Astrocyte of the cerebellum (primary cell): ENCODE results near the gene CHKA.

ENCODE experiments used
- DNase-seq: peaks from one replicate; pipeline ENCODE4 v3.0.0-alpha.2; 2011; ENCODE audit warnings: low read depth
- H3K4me3 ChIP-seq: 2 replicates; pipeline ENCODE4 v1.5.1; 2011; ENCODE audit warnings: mild to moderate bottlenecking, low read depth, low read length, moderate library complexity
- in situ Hi-C: cut with HindIII; loops from 2 replicates; pipeline ENCODE4 v1.10.0; 2017; ENCODE audit warnings: low sequenced_read_pairs
- TF ChIP-seq, protein P1 (sequence below): IDR thresholded peaks from 2 replicates; pipeline ENCODE4 v1.5.1; 2012; ENCODE audit warnings: low read length, low read depth, moderate library complexity, mild to moderate bottlenecking; ENCODE audit errors: missing control alignments

Gene CHKA

DNA sequence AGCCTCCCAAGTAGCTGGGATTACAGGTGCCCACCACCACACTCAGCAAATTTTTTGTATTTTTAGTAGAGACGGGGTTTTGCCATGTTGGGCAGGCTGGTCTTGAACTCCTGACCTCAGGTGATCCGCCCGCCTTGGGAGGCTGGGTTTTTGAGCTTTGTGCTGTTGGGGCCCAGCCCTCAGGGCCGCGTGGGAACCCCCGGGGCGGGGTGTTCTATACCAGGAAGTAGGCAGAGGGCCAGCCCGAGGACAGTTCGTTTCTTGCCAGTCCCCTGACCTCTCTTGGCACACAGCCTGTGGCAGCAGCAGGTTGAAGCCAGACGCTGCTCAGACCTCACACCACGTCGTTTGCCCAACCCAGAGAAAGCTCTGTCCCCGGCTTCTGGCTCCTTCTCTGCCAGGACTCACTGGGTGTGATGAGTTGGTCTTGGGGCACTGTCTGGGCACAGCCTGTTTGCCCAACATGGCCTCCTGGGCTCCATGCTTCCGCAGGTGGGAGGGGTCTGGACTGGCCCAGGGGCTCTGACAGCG is 24.9 kb upstream of the CHKA start:
- TF ChIP-seq, protein P1, sequence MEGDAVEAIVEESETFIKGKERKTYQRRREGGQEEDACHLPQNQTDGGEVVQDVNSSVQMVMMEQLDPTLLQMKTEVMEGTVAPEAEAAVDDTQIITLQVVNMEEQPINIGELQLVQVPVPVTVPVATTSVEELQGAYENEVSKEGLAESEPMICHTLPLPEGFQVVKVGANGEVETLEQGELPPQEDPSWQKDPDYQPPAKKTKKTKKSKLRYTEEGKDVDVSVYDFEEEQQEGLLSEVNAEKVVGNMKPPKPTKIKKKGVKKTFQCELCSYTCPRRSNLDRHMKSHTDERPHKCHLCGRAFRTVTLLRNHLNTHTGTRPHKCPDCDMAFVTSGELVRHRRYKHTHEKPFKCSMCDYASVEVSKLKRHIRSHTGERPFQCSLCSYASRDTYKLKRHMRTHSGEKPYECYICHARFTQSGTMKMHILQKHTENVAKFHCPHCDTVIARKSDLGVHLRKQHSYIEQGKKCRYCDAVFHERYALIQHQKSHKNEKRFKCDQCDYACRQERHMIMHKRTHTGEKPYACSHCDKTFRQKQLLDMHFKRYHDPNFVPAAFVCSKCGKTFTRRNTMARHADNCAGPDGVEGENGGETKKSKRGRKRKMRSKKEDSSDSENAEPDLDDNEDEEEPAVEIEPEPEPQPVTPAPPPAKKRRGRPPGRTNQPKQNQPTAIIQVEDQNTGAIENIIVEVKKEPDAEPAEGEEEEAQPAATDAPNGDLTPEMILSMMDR: no peak
- no peak for DNase-seq
- no peak overlapping the region for H3K4me3 ChIP-seq
- in situ Hi-C loops: no loop called here

DNA sequence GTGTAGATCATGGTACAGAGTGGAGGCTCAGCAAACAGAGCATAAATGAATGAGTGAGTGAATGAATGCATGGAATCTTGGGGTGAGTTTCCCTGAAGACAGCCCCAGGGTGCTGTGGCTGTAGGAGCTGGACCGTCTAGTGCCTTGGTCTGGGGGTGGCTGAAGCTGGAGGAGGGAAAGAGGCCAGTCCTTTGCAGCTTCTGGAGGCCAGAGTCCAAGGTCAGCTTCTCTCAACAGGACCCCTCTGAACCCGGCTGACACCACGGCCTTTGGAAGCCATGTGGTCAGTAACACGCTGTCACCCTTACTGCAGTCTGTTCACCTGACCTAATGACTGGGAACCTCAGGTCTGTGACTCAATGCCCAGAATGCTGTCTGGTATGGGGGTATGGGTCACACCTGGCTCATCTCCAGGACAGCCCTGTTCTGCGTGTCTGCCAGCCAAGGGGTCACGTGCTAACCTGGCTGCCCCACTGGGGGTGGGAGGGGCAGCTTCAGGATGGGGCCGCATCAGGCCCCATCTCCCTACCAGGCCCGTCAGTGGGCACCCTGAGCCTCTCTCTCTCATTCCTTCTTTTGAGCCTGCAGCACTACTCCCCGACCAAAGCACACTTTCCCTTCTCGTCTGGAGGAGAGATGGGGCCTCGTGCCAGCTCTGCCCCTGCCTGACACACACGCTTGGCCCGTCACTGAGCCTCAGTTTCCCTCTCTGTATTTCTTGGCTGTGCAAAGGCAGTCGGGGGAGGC is 24.1 kb upstream of the CHKA start:
- no peak overlapping the region for H3K4me3 ChIP-seq
- no peak for DNase-seq
- in situ Hi-C loops: no loop called here
- TF ChIP-seq, protein P1: no peak

DNA sequence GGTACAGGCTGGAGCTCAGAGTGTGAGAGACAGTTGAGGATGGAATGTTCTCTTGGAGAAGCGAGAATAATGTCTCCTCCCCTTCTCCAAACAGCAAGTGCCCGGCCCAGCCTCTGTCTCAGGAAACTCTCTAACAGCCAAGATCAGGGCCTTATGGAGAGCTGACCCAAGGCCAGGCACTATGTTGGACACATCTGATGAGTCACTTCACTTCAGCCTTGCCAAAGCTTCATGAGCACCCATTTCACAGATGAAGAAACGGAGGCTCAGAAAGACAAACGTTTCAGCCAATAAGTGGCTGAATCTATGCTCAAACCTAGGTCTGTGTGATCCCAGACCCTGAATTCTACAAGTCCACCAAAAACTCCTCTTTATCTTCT is 22.1 kb upstream of the CHKA start:
- H3K4me3 ChIP-seq: no peak overlapping the region
- TF ChIP-seq, protein P1: no peak
- in situ Hi-C loops: no loop called here
- DNase-seq: no peak

DNA sequence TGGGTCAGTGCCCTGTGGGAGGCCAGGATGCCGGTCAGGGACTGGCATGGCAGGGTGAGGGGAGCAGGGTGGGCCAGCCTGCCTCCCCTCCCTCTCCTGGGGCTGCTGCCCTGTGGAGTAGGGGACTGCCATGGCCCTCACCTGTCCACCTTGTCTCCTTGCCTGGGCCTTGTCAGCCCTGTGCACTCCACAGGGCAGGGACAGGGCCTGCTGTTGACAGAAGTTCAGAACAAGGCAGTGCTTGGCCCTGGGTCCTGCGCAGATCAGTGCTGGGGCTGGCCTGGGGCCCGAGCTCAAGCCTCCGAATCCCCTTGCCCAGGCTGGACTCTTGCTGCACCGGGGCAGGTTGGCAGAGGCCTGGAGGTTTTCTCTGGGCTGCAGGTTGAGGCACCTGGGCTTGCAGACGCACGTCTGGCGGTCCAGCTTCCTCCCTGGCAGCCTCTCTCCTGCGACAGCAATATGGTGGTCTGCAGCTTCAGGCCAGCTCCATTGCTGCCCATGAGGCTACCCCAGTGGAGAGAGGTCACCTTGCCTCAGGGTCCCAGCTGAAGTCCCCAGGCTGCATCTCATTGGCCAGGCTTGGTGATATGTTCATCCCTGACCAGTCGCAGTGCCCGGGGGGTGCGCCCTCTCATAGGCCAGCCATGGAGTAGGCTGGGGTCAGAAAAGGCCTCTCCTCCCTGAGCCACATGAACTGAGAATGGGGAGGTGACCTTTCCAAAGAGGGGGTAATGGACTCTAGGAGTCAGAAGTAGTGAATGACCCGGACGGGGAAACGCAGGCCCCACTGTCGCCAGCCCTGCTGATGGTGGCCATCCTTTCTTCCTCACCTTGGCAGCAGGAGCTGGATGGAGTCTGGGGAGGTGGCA is 21.5 kb upstream of the CHKA start:
- H3K4me3 ChIP-seq: no peak overlapping the region
- in situ Hi-C loops: no loop called here
- TF ChIP-seq, protein P1: no peak
- no peak for DNase-seq

DNA sequence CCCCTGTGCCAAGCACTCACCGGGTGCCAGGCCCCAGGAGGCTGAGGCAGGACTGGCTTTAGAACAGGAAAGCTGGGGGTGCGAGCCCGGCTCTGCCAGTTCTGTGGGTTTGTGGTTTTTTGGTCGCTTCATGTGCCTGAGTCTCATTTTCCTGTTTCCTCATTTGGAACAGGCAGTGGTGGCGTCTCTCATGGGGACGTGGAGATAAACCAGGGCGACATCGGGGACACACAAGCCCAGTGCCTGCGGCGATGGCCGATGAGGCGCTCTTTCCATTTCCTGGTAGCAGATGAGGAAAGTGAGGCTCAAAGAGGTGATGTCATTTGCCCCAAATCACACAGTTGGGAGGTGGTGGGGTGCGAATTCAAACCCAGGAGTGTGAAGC is 20.8 kb upstream of the CHKA start:
- no peak overlapping the region for H3K4me3 ChIP-seq
- TF ChIP-seq, protein P1: no peak
- in situ Hi-C loops: no loop called here
- no peak for DNase-seq

DNA sequence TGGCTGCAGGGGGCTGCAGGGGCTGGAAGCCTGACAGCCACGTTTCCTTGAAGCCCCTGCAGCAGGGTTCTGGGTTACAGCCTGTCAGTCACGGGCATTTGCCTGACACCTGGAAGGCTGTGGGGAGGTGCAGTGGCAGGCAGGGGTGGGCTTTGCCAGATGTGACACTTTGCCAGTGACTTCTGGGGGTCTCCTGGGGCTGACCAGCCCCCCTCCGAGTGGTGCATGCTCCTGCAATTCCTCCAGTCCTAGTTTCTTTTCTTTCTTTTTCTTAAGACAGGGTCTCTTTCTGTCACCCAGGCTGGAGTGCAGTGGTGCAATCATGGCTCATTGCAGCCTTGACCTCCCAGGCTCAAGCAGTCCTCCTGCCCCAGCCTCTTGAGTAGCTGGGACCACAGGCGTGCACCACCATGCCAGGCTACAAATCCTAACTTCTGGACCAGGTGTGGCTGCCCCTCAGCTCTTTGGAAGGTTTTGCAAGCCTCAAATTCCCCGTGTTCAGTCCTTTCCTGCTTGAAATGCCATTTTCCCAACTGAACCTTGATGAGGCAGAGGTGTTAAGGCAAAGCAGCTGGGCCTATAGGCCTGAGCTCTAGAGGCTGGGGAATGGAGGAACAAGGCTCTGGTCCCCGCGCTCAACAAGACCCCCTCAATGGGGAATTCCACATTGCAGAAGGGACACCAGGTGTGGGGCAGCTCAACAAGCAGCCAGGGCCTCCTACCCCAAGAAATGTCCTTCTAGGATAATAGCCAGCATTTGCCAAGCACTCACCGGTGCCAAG is 20.2 kb upstream of the CHKA start:
- no peak overlapping the region for H3K4me3 ChIP-seq
- TF ChIP-seq, protein P1: no peak
- no peak for DNase-seq
- in situ Hi-C loops: no loop called here
